HG03520 (cell line): Measurements from ENCODE around the gene FBP1.
"Not testable (repeated sequence)": the region's sequence is repeated elsewhere in the genome, so short reads cannot be mapped to it uniquely, and the experiment has no call there.

ENCODE experiments used
- ATAC-seq: cut with Tn5 transposase; IDR thresholded peaks from one replicate; pipeline ENCODE4 v1.9.1; 2021; ENCODE audit warnings: mild to moderate bottlenecking, moderate library complexity; ENCODE audit not compliant: unreplicated experiment

The FBP1 gene

GRCh38 chr9:94586316-94586715 is 53.0 kb downstream of the FBP1 start:
- ATAC-seq, result no peak

- ATAC-seq, result no peak
Measured at GRCh38 chr9:94584555-94584954, 54.8 kb downstream of the FBP1 start.

- no peak for ATAC-seq
Measured at GRCh38 chr9:94581728-94582127, 57.6 kb downstream of the FBP1 start.

- no peak for ATAC-seq
Measured at GRCh38 chr9:94577571-94577970, 61.7 kb downstream of the FBP1 start.

- ATAC-seq, result no peak
Measured at GRCh38 chr9:94577036-94577435, 62.3 kb downstream of the FBP1 start.

GRCh38 chr9:94576131-94576530 is 63.2 kb downstream of the FBP1 start:
- ATAC-seq, result no peak

GRCh38 chr9:94568972-94569712 is 70.2 kb downstream of the FBP1 start:
- no peak for ATAC-seq

- no peak for ATAC-seq
Measured at GRCh38 chr9:94568250-94568889, 70.9 kb downstream of the FBP1 start.

- ATAC-seq, result no peak
Measured at GRCh38 chr9:94567271-94567670, 72.0 kb downstream of the FBP1 start.

- ATAC-seq, result no peak
Measured at GRCh38 chr9:94566550-94566949, 72.8 kb downstream of the FBP1 start.

GRCh38 chr9:94564279-94564678 is 75.0 kb downstream of the FBP1 start:
- ATAC-seq, result not testable (repeated sequence)

GRCh38 chr9:94563548-94563947 is 75.8 kb downstream of the FBP1 start:
- ATAC-seq, result no peak

GRCh38 chr9:94560237-94560636 is 79.1 kb downstream of the FBP1 start:
- no peak for ATAC-seq

GRCh38 chr9:94557376-94557775 is 81.9 kb downstream of the FBP1 start:
- ATAC-seq, result no peak

GRCh38 chr9:94554439-94555331 is 84.6 kb downstream of the FBP1 start, which contains the start of gene PCAT7:
TSS of gene PCAT7 (plus strand) at chr9:94555083.
- ATAC-seq, result no peak

GRCh38 chr9:94554078-94554438 is 85.3 kb downstream of the FBP1 start:
- ATAC-seq, result no peak
